Endothelial cell of umbilical vein (primary cell): ENCODE data around the gene CTTN. TPM values are rescaled to one million over a fixed set of nuclear protein-coding genes. Genes with fewer than 3 reads are reported as not detected.

ENCODE experiments used
- BruUV-seq: library from RNA; stranded (reverse); fragments of 400-500 nt; replicated peaks from 2 replicates; lab custom pipeline; 2021; lab: Mats Ljungman, UMichigan
- CTCF ChIA-PET: fragments of 300-600, 350-600 bp; sonication (Branson Sonifier 250); formaldehyde crosslinking; loops from one replicate; lab custom pipeline; 2021; ENCODE audit warnings: antibody characterized with exemption, inconsistent platforms; lab: Charles Lee
- POLR2A ChIA-PET: fragments of 300-600, 350-600 bp; sonication (Branson Sonifier 250); formaldehyde crosslinking; loops from one replicate; lab custom pipeline; 2021; ENCODE audit warnings: antibody characterized with exemption, inconsistent platforms; lab: Charles Lee
- DNase-seq: peaks from one replicate; pipeline ENCODE4 v3.0.0-alpha.2; 2011; ENCODE audit warnings: low read depth, low spot score
- FAIRE-seq: peaks from 2 replicates; lab custom pipeline; 2011; peaks lifted over from hg19 to GRCh38; lab: Jason Lieb, UNC
- H2AFZ ChIP-seq: 2 replicates; pipeline ENCODE4 v1.6.0; 2012; ENCODE audit warnings: low read depth, low read length, control low read depth, inconsistent platforms
- H3K27ac ChIP-seq: 2 replicates; pipeline ENCODE4 v1.5.1; 2011; ENCODE audit warnings: low read depth, mild to moderate bottlenecking, control low read depth, low read length, moderate library complexity; ENCODE audit not compliant: insufficient read depth
- H3K27me3 ChIP-seq, 2 experiments: 2 replicates each; pipeline versions ENCODE4 v1.6.0 to v1.6.1; 2011; ENCODE audit warnings: low read length in 2 of 2, mixed read lengths in 1 of 2; ENCODE audit not compliant: control insufficient read depth in 2 of 2, insufficient read depth in 2 of 2
- H3K36me3 ChIP-seq, 2 experiments: 2 replicates in 1 of 2; 3 replicates in 1 of 2; pipeline ENCODE4 v1.5.1; 2011; ENCODE audit warnings: low read length in 2 of 2, mild to moderate bottlenecking in 1 of 2, moderate library complexity in 1 of 2; ENCODE audit not compliant: control insufficient read depth in 2 of 2, insufficient read depth in 2 of 2; ENCODE audit errors: extremely low read depth in 1 of 2
- H3K4me1 ChIP-seq: 3 replicates; pipeline ENCODE4 v1.5.1; 2011; ENCODE audit warnings: mild to moderate bottlenecking, low read length; ENCODE audit not compliant: control insufficient read depth, insufficient read depth; ENCODE audit errors: extremely low read depth
- H3K4me2 ChIP-seq: 2 replicates; pipeline ENCODE4 v1.6.1; 2011; ENCODE audit warnings: low read length, control low read depth, mixed read lengths; ENCODE audit not compliant: insufficient read depth
- H3K4me3 ChIP-seq, 3 experiments: fragments of 200-600 bp in 1 of 3; sonication (generic), shearing (Covaris generic) in 1 of 3; replicated peaks in 1 of 3; 2 replicates each; pipeline ENCODE4 v1.5.1; 2011 to 2016; ENCODE audit warnings: control low read depth in 3 of 3, low read length in 3 of 3, mild to moderate bottlenecking in 2 of 3, inconsistent platforms in 1 of 3, low read depth in 1 of 3, moderate library complexity in 1 of 3; ENCODE audit not compliant: insufficient read depth in 1 of 3
- H3K79me2 ChIP-seq: 2 replicates; pipeline ENCODE4 v1.6.0; 2012; ENCODE audit warnings: low read length, inconsistent platforms; ENCODE audit not compliant: control insufficient read depth, insufficient read depth
- H3K9ac ChIP-seq: replicated peaks from 2 replicates; pipeline ENCODE3; 2011; ENCODE audit warnings: low read length, control low read depth; ENCODE audit not compliant: insufficient read depth; ENCODE audit errors: extremely low read depth
- H3K9me1 ChIP-seq: replicated peaks from 3 replicates; pipeline ENCODE4 v1.6.0; 2011; ENCODE audit warnings: mild to moderate bottlenecking, low read length; ENCODE audit not compliant: control insufficient read depth, insufficient read depth; ENCODE audit errors: extremely low read depth
- H3K9me3 ChIP-seq: replicated peaks from 2 replicates; pipeline ENCODE4 v1.5.1; 2012; ENCODE audit warnings: low read length, inconsistent platforms; ENCODE audit not compliant: control insufficient read depth, insufficient read depth
- H4K20me1 ChIP-seq: replicated peaks from 2 replicates; pipeline ENCODE3; 2011; ENCODE audit warnings: mild to moderate bottlenecking, low read length; ENCODE audit not compliant: control insufficient read depth, insufficient read depth; ENCODE audit errors: extremely low read depth
- CTCF ChIP-seq, 2 donors: IDR thresholded peaks; 1 replicate in 1 of 2; 2 replicates in 1 of 2; pipeline ENCODE4 v1.5.1; 2011; ENCODE audit warnings: low read length in 2 of 2, mild to moderate bottlenecking in 2 of 2, moderate library complexity in 2 of 2, control low read depth in 1 of 2, inconsistent platforms in 1 of 2, low read depth in 1 of 2; ENCODE audit not compliant: insufficient read depth in 1 of 2; ENCODE audit errors: extremely low read depth in 1 of 2
- EZH2 ChIP-seq: IDR thresholded peaks from 2 replicates; pipeline ENCODE4 v1.6.1; 2012; ENCODE audit warnings: borderline replicate concordance, low read depth, mild to moderate bottlenecking, moderate library complexity, low read length, inconsistent platforms; ENCODE audit not compliant: severe bottlenecking
- FOS ChIP-seq: IDR thresholded peaks from 2 replicates; pipeline ENCODE4 v1.6.1; 2011; ENCODE audit warnings: mild to moderate bottlenecking, low read length, moderate library complexity, borderline replicate concordance; ENCODE audit not compliant: insufficient read depth
- GATA2 ChIP-seq: IDR thresholded peaks from 2 replicates; pipeline ENCODE4 v1.7.0; 2011; ENCODE audit warnings: low read depth, mild to moderate bottlenecking, moderate library complexity, mixed read lengths, low read length; ENCODE audit not compliant: insufficient read length, insufficient read depth
- JUN ChIP-seq: IDR thresholded peaks from 2 replicates; pipeline ENCODE4 v1.6.1; 2011; ENCODE audit warnings: borderline replicate concordance, low read depth; ENCODE audit not compliant: insufficient read length, insufficient read depth
- MAX ChIP-seq: IDR thresholded peaks from 2 replicates; pipeline ENCODE4 v1.6.1; 2011; ENCODE audit not compliant: insufficient read depth, insufficient read length
- MYC ChIP-seq: IDR thresholded peaks from one replicate; pipeline ENCODE4 v1.6.1; 2011; ENCODE audit warnings: mild to moderate bottlenecking, low read depth, low read length
- POLR2A ChIP-seq: IDR thresholded peaks from 2 replicates; pipeline ENCODE4 v1.6.1; 2012; ENCODE audit warnings: low read depth, mild to moderate bottlenecking, control low read depth, low read length
- POLR2AphosphoS5 ChIP-seq: IDR thresholded peaks from 2 replicates; pipeline ENCODE4 v1.6.1; 2012; ENCODE audit warnings: low read depth, mild to moderate bottlenecking, control low read depth, low read length, moderate library complexity; ENCODE audit not compliant: insufficient read depth
- dilution Hi-C: fragments of 300-500 bp; cut with MboI; formaldehyde crosslinking; loops from one replicate; pipeline ENCODE4 v1.15.0; 2019; ENCODE audit warnings: low sequenced_read_pairs; ENCODE audit not compliant: extremely low pct_ligation_motif_present
- intact Hi-C: fragments of 100-400 bp; cut with micrococcal nuclease; formaldehyde crosslinking; loops from one replicate; pipeline ENCODE4 v1.10.0; 2022
- polyA plus RNA-seq, 4 experiments: library from polyadenylated mRNA; depleted of rRNA in 3 of 4; stranded (reverse) in 3 of 4; unstranded in 1 of 4; fragments of >200 nt; gene quantifications; 2 replicates each; pipeline versions ENCODE4 v1.2.1 to v1.2.3, GENCODE V29; 2011 to 2012; ENCODE audit warnings: missing spikeins in 1 of 4
- total RNA-seq: library from RNA; stranded (reverse); gene quantifications from 2 replicates; pipeline ENCODE4 v1.2.3, GENCODE V29; 2021

CTTN gene
- total and polyA plus RNA-seq, 2 donors (not counting 3 experiments of a cell fraction or from before 2014, with no cell fraction given) = 161 to 330 TPM

DNA sequence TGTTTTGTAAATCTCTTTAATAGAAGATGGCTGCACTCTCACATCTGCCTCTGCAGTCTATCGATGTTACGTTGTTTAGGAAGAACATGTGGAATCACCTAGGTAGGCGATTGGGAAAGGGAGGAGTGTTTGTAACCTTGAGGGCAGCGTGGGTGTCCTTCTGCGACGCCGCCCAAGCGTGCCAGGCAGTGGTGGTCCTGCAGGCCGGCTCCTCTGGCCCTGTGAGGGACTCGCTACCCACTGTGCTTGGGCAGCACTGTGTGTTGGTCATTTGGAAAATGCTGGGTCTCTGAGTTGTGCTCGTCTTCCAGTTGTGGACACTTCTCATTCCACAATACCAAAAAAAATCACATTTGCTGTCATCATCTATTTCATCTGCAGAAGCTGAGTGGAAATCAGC, 29.1 kb downstream of the CTTN start:
- H3K79me2 ChIP-seq = peaks cover 4% of the 10 kb centered on the region
- H3K4me3 ChIP-seq = no peak overlapping the region
- ChIA-PET POLR2A (no interaction called here), CTCF (no interaction called here)
- H3K4me2 ChIP-seq = no peak overlapping the region
- H3K9me3 ChIP-seq = no peaks in the 10 kb centered on the region
- intact Hi-C loops (no loop called here), dilution Hi-C loops (no loop called here)
- H3K4me1 ChIP-seq = no peaks in the 10 kb centered on the region
- no TSS peak for BruUV-seq
- H3K27ac ChIP-seq = no peak overlapping the region
- no peaks in the 10 kb centered on the region for H3K27me3 ChIP-seq
- no peaks in the 10 kb centered on the region for H3K9me1 ChIP-seq
- DNase-seq (no peak), FAIRE-seq (no peak)
- no peak overlapping the region for H2AFZ ChIP-seq
- H3K9ac ChIP-seq = no peak overlapping the region
- no peak for TF ChIP-seq MAX
- TF ChIP-seq POLR2A = no peak
- no peak for TF ChIP-seq POLR2AphosphoS5
- TF ChIP-seq FOS = no peak
- no peak for TF ChIP-seq MYC
- TF ChIP-seq JUN = no peak
- no peak for TF ChIP-seq CTCF (IDR thresholded peaks at IDR 0.05; ENCODE audit: extremely low read depth in 1 of 2, insufficient read depth in 1 of 2, low read depth in 1 of 2, low read length in 2 of 2)
- TF ChIP-seq EZH2 = no peak
- no peak for TF ChIP-seq GATA2
- H4K20me1 ChIP-seq = no peaks in the 10 kb centered on the region
- H3K36me3 ChIP-seq = peaks cover 20 to 66% of the 10 kb centered on the region in 2 experiments
